GM21717 (cell line): ENCODE data around the gene PLPPR4.
"Not testable (repeated sequence)": the region's sequence is repeated elsewhere in the genome, so short reads cannot be mapped to it uniquely, and the experiment has no call there.

ENCODE experiments used
- ATAC-seq: cut with Tn5 transposase; IDR thresholded peaks from one replicate; pipeline ENCODE4 v1.9.1; 2021; ENCODE audit warnings: mild to moderate bottlenecking, moderate library complexity; ENCODE audit not compliant: unreplicated experiment

PLPPR4 gene

GRCh38 chr1:99268021-99268420 lies 3.7 kb downstream of the PLPPR4 start:
- no peak for ATAC-seq

DNA sequence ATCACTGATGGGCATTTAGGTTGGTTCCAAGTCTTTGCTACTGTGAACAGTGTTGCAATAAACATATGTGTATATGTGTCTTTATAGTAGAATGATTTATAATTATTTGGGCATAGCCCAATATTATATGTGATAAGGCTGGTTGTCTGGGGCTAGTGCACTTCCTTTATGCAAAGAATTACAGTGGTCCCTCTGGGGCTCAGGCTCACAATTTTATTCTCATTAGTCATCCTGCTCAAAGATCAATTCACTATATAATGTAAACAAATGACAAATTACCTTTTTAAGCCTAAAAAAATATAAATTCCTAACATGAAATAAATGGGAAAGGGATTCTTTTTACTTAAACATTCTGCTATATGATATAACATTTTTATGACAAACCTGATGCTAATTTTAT lies 5.0 kb downstream of the PLPPR4 start:
- ATAC-seq = no peak

DNA sequence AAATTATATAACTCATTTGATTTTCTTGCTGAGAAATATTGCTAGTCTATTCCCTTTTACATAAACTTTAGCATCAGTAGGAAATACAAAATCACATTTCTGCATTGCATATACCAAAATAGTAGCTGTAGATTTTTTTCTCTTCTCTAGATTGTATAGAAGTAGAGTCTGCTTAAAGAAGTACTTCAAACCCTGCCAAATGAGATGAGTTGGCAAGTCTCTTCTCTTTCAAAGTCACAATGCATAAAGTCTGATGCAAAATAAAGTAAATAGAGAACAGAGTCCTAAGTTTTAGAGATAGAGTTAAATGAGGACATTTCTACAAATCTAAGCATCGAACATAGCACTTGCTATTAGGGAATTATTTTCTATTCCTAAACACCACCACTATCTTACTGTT lies 6.4 kb downstream of the PLPPR4 start:
- no peak for ATAC-seq

- ATAC-seq = no peak
These were observed 7.0 kb downstream of the PLPPR4 start for GRCh38 chr1:99271249-99271648.

DNA sequence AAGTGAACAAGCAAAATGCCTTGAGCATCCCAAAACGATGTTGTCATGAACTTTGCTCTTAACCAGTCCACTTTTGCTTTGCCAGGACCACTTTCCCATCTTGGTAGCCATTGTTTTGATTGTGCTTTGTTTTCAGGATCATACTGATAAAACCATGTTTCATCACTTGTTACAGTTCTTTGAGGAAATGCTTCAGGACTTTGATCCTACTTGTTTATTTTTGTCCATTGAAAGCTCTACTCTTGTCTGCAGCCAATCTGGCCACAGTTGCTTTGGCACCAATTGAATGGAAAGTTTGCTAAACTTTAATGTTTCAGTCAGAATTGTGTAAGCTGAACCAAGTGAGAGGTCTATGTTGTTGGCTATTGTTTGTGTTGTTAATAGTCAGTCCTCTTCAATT lies 12.8 kb downstream of the PLPPR4 start:
- ATAC-seq = no peak

DNA sequence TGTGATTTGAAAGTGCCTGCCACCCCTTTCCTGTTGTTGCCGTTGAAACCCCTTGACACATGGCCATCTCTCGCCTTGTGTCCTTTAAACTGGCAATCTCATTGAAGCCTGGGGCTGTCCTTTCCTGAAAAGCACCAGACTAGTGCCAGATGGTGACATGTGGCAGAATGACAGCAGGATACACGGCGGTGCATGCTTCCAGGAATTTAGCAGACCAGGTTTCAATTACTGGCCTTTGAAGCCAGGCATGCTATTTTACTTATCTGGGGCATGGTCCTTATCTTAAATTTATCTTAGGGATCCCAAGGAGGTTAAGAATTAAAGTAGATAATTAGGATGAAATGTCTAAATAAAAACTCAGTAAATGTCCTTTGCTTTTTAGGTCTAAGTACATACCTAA lies 15.2 kb downstream of the PLPPR4 start:
- no peak for ATAC-seq

DNA sequence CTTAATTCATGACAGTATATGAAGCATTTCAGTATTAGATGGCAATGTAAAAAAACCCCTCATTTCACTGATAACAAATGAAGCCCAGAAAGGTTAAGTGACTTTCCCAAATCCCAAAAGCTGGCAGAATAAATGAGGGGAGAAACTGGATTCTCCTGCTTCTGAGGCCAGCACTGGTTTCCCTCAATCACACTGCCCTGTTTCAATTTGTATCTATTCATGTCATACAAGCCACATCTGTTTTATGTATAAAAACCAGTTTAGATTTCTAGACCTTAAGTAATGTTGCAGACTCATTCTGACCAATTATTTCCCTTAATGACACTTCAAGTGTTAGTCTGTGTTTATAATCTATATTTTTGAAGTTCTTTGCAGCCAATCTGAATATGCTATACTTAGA lies 16.8 kb downstream of the PLPPR4 start:
- no peak for ATAC-seq

GRCh38 chr1:99282536-99282935 lies 18.2 kb downstream of the PLPPR4 start:
- no peak for ATAC-seq

GRCh38 chr1:99283521-99283920 lies 19.2 kb downstream of the PLPPR4 start:
- not testable (repeated sequence) for ATAC-seq

GRCh38 chr1:99292886-99293285 lies 28.6 kb downstream of the PLPPR4 start:
- no peak for ATAC-seq

- ATAC-seq = peak; percentile 58
These were observed 33.6 kb downstream of the PLPPR4 start for GRCh38 chr1:99297923-99298322.

- no peak for ATAC-seq
These were observed 40.5 kb downstream of the PLPPR4 start for GRCh38 chr1:99304725-99305282.

GRCh38 chr1:99305626-99306025 lies 41.3 kb downstream of the PLPPR4 start:
- ATAC-seq = no peak

GRCh38 chr1:99306056-99306455 lies 41.8 kb downstream of the PLPPR4 start:
- ATAC-seq = no peak

DNA sequence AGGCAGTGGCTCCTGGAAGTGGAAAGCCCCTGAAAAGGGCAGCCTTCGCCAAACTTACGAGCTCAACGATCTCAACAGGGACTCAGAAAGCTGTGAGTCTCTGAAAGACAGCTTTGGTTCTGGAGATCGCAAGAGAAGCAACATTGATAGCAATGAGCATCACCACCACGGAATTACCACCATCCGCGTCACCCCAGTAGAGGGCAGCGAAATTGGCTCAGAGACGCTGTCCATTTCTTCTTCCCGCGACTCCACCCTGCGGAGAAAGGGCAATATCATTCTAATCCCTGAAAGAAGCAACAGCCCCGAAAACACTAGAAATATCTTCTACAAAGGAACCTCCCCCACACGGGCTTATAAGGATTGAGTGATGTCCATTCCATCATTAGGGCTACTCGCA lies 42.4 kb downstream of the PLPPR4 start:
- ATAC-seq = no peak

DNA sequence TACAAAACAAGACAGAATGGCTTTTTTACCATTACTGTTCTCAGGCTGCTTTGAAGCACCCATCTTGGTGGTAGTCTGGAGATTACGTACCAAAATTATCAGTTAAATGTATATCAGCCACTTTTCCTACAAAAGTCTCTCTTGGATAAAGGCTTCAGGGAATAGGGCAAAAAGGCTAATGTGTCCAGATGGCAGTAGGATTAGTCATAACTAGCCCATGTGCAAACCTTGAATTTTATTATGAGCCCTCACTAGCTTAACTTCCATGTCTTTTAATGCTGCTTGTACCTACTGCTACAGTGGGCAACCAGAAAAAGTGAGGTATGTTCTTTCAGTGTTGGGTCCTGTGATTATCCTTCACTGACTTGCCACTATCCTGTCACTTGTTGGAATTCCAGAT lies 51.0 kb downstream of the PLPPR4 start:
- no peak for ATAC-seq

DNA sequence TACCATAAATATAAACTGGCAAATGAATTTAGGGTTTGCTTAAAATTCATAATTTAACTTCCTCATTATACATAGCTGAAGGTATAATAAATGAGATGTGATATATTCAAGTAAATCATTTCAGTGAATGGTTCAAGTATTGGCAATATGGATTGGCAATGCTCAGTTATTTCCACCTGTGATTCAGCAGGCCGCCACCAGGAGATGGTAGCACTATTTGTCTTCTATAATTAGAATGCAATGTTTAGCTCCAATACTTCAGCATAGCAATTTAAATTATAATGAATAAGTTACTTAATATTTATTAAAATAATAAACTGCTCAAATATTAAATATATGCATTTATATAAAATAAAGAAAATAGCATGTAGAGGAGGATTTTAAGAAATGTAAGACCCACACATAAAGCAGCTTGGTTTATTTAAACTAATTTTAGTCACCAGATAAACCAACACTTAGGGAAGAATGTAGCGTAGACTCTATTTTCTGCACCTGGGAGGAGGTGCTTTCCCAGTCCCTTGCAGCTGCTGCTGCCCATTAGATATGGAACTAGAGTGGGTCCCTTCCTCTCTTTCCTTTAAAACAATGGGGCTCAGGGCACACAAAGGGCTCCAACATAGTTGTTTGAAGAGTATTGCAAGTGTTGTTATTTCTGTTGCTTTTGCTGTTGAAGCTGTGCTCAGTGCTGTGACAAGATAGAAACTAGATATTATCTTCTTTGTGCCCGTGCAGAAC lies 62.1 kb downstream of the PLPPR4 start:
- ATAC-seq = no peak

DNA sequence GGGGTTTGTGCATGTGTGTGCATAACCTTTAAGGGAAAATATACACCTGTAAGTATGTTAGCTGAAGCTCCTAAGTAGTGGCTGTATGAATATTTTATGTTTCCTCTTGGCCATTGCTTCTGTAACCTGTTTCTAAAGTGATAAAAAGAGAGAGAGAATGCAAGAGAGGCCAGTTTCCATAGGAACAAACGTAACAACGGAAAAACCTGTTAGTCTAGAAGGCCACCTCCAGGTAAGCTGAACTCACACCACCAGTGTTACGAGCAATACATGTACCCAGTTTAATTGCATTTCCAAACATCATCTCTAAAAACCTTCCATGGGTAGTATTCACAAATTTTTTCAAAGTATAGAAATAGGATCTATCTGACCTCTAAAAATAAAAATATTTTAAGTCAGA lies 63.1 kb downstream of the PLPPR4 start:
- ATAC-seq = no peak

- ATAC-seq = no peak
These were observed 63.9 kb downstream of the PLPPR4 start for GRCh38 chr1:99328171-99328570.

GRCh38 chr1:99331083-99331482 lies 66.8 kb downstream of the PLPPR4 start:
- ATAC-seq = no peak

DNA sequence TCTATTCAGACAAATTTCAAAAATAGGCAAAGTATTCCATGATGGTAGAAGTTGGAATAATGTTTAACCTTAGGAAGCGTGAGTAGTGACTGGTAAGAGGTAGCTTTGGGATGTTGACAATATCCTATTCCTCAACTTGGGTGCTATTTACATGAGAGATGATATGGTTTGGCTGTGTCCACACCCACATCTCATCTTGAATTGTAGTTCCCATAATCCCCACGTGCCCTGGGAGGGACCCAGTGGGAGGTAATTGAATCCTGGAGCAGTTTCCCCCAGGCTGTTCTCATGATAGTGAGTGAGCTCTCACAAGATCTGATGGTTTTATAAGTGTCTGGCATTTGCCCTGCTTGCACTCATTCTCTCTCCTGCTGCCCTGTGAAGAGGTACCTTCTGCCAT lies 67.3 kb downstream of the PLPPR4 start:
- ATAC-seq = no peak

- no peak for ATAC-seq
These were observed 68.3 kb downstream of the PLPPR4 start for GRCh38 chr1:99332561-99332960.

DNA sequence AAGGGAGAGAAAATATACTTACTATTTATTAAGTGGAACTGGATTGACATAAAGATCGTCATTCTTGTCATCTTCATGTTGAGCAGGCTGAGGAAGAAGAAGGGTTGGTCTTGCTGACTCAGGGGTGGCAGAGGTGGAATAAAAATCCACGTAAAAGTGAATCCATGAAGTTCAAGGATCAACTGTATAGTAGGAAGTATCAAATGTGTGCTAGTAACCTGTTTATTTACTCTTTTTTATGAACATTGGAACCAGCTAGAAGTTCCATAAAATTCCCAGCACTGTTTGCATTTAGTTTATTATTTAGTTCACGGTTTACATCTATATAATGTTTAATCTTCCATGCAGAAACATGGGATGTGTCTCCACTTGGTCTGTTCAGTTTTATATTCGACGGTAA lies 70.7 kb downstream of the PLPPR4 start:
- no peak for ATAC-seq
